VCaP (cell line): ENCODE results near the gene LCP1.

Experiments
- H3K27ac ChIP-seq: fragments of 450-650 bp; 2 replicates; pipeline ENCODE4 v1.5.1; 2017
- CTCF ChIP-seq: fragments of 450-650 bp; conservative IDR thresholded peaks from 2 replicates; pipeline ENCODE4 v1.5.1; 2017; ENCODE audit warnings: mild to moderate bottlenecking, moderate library complexity

LCP1 gene

GRCh38 chr13:46094478-46094877, 87.5 kb downstream of the LCP1 start:
- no peak overlapping the region for H3K27ac ChIP-seq
- TF ChIP-seq CTCF = no peak

- no peak for TF ChIP-seq CTCF
- no peak overlapping the region for H3K27ac ChIP-seq
Observed at GRCh38 chr13:46088821-46089562, 93.0 kb downstream of the LCP1 start.

- no peak for TF ChIP-seq CTCF
- no peak overlapping the region for H3K27ac ChIP-seq
Observed at GRCh38 chr13:46087481-46087880, 94.5 kb downstream of the LCP1 start.

- no peak overlapping the region for H3K27ac ChIP-seq
- no peak for TF ChIP-seq CTCF
Observed at GRCh38 chr13:46086985-46087384, 95.0 kb downstream of the LCP1 start.

- no peak for TF ChIP-seq CTCF
- H3K27ac ChIP-seq = no peak overlapping the region
Observed at GRCh38 chr13:46086421-46086922, 95.5 kb downstream of the LCP1 start.

- no peak for TF ChIP-seq CTCF
- H3K27ac ChIP-seq = no peak overlapping the region
Observed at GRCh38 chr13:46085737-46086136, 96.2 kb downstream of the LCP1 start.

- no peak overlapping the region for H3K27ac ChIP-seq
- TF ChIP-seq CTCF = no peak
Observed at GRCh38 chr13:46082324-46082723, 99.7 kb downstream of the LCP1 start.
